CD4-positive, alpha-beta T cell treated with Interleukin-1 beta for 1 hour (primary cell): ENCODE measurements around the gene UBE2G2.
"Not testable (repeated sequence)": the region's sequence is repeated elsewhere in the genome, so short reads cannot be mapped to it uniquely, and the experiment has no call there.

Experiments
- DNase-seq, 2 donors: peaks; one replicate each; pipeline ENCODE4 v3.0.0-alpha.2; 2020 to 2022

Gene UBE2G2

GRCh38 chr21:44835647-44835973 lies 34.0 kb upstream of the UBE2G2 start:
- no peak for DNase-seq

GRCh38 chr21:44834951-44835646 lies 33.5 kb upstream of the UBE2G2 start:
- no peak for DNase-seq

GRCh38 chr21:44834231-44834950 lies 32.8 kb upstream of the UBE2G2 start:
- DNase-seq, result no peak

- DNase-seq, result no peak
These were observed 32.0 kb upstream of the UBE2G2 start for GRCh38 chr21:44833663-44834062.

GRCh38 chr21:44832516-44833255 lies 31.1 kb upstream of the UBE2G2 start:
- not testable (repeated sequence) for DNase-seq

- no peak for DNase-seq
These were observed 29.7 kb upstream of the UBE2G2 start for GRCh38 chr21:44831227-44831860.

- no peak for DNase-seq
These were observed 28.0 kb upstream of the UBE2G2 start for GRCh38 chr21:44829507-44830092.

GRCh38 chr21:44828362-44829056 lies 26.9 kb upstream of the UBE2G2 start:
- no peak for DNase-seq

GRCh38 chr21:44823179-44823660 lies 21.6 kb upstream of the UBE2G2 start:
- DNase-seq, result no peak

GRCh38 chr21:44822484-44823178 lies 21.0 kb upstream of the UBE2G2 start:
- DNase-seq, result no peak

GRCh38 chr21:44820851-44821250 lies 19.2 kb upstream of the UBE2G2 start:
- DNase-seq, result no peak

GRCh38 chr21:44819283-44820243 lies 17.9 kb upstream of the UBE2G2 start:
- no peak for DNase-seq

GRCh38 chr21:44818640-44819011 lies 17.0 kb upstream of the UBE2G2 start:
- DNase-seq, result no peak

GRCh38 chr21:44817914-44818639 lies 16.5 kb upstream of the UBE2G2 start, which contains the start of gene SUMO3:
TSS of gene SUMO3 (minus strand) at chr21:44818062. CDS start at chr21:44817968, 94 bp downstream.
- peak; percentile 91 to 92 for DNase-seq

- DNase-seq, result peak; percentile 91 to 93
These were observed 15.9 kb upstream of the UBE2G2 start for GRCh38 chr21:44817506-44817880.

- DNase-seq, result no peak
These were observed 15.3 kb upstream of the UBE2G2 start for GRCh38 chr21:44816761-44817505.

- no peak for DNase-seq
These were observed 14.4 kb upstream of the UBE2G2 start for GRCh38 chr21:44815852-44816628.

- DNase-seq, result no peak
These were observed 13.6 kb upstream of the UBE2G2 start for GRCh38 chr21:44815225-44815624.
